VCaP (cell line): ENCODE results near the gene ATP1A3.
A peak's percentile ranks its signal among the peaks of the same experiment; 100 is the strongest.
"Not testable (repeated sequence)": the region's sequence is repeated elsewhere in the genome, so short reads cannot be mapped to it uniquely, and the experiment has no call there.

Experiments
- H3K27ac ChIP-seq: fragments of 450-650 bp; 2 replicates; pipeline ENCODE4 v1.5.1; 2017
- TF ChIP-seq, protein P1 (sequence below): fragments of 450-650 bp; conservative IDR thresholded peaks from 2 replicates; pipeline ENCODE4 v1.5.1; 2017; ENCODE audit warnings: mild to moderate bottlenecking, moderate library complexity

The ATP1A3 gene

DNA sequence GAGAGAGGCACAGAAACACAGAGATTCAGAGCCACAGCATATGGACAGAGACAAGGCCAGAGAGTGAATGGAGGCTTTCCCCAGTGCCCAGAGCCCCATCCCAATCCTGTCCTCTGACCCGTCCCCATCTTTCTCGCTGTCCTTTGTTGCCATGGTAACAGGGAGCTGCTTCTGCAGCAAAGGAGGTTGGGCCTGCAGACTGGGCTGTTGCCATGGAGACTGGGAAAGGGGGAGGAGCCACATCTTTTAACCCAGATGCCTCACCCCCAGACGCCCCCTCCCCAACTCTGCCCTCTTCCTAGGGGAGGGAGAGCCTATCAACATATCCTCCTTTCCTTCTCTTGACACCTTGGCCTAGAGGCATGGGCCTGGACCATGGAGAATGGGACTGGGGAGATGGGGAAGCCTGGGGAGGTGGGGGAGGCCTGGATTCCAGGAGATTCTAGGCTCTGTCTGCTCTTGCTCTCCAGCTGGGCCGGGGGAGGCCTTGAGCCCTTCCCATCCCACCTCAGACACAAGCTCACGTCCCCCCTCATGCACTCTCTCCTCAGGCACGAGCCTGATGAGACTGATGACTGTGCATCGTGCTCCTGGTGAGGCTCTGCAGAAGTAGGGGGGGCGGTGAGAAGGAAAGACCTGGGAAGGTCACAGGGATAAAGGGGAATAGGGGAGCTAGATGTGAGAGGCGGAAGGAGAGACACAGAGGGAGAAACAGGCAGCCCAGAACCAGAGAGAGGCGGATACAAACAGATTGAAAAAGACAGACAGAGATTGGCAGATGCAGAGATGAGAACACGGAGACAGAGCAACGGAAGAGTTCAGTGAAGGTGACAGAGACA lies 2.1 kb upstream of the ATP1A3 start:
- TF ChIP-seq, protein P1, sequence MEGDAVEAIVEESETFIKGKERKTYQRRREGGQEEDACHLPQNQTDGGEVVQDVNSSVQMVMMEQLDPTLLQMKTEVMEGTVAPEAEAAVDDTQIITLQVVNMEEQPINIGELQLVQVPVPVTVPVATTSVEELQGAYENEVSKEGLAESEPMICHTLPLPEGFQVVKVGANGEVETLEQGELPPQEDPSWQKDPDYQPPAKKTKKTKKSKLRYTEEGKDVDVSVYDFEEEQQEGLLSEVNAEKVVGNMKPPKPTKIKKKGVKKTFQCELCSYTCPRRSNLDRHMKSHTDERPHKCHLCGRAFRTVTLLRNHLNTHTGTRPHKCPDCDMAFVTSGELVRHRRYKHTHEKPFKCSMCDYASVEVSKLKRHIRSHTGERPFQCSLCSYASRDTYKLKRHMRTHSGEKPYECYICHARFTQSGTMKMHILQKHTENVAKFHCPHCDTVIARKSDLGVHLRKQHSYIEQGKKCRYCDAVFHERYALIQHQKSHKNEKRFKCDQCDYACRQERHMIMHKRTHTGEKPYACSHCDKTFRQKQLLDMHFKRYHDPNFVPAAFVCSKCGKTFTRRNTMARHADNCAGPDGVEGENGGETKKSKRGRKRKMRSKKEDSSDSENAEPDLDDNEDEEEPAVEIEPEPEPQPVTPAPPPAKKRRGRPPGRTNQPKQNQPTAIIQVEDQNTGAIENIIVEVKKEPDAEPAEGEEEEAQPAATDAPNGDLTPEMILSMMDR: no peak
- no peak overlapping the region for H3K27ac ChIP-seq

DNA sequence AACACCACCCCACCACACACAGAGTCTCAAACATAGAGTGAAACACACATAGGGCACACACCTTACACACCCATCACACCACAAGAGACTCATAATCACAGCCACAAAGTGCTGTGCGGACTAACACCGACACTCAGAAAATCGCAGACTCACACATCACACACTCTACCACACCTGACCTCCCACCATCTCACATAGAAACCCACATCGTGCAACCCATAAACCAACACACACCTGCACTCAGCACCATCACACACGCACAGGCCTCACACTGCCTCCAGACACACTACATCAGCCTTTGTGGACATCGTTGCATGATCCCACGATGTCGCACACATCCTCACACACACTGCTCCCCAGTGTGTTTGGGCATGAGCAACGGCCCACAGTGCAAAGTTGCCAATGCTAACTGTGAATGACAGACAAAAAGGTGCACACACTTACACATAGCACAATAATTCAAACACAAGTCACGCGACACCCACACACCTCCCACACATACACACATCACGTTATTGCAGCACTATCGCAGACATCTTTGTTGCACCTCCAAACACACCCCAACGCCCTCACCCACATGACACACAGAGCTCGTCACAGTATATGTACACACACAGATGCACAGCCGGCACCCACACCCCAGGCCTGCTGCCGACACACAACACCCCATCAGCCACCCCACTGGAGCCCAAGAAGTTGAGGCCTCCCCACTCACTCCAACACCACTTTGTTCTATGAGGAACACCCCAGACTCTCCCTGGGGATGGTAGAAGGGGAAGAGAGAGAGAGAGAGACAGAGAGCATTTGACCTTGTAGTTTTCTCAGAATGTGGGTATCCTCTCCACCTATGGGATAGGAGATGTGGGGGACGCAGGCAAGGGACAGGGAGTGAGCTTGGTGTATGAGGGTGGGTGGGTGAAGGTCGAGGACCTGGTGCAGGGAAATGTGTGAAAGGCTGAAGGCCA lies 1.2 kb upstream of the ATP1A3 start:
- TF ChIP-seq, protein P1: no peak
- no peak overlapping the region; the same call in 1 of the 2 replicates for H3K27ac ChIP-seq

DNA sequence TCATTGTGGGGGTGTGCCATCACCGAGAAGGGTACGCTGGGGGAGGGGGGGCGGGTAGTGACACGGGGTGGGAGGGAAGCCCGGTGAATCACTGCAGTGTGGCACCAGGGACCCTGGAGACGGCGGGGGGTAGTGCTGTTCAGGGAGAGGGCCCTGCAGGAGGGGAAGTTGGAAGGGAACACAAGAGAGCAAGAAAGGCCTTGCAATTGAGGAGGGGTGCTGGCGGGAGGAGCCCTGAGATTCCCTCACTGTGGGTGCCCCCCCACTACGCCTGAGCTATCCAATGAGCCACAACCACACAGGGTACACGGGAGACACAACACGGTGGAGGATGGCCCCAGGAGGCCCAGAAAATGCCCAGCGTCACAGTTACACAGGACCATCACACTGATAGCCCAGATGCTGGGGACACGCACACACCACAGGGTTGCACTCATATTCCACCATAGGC lies 516 bp upstream of the ATP1A3 start:
- H3K27ac ChIP-seq: peak overlapping the region; percentile 74; the same call in 1 of the 2 replicates
- TF ChIP-seq, protein P1: no peak

DNA sequence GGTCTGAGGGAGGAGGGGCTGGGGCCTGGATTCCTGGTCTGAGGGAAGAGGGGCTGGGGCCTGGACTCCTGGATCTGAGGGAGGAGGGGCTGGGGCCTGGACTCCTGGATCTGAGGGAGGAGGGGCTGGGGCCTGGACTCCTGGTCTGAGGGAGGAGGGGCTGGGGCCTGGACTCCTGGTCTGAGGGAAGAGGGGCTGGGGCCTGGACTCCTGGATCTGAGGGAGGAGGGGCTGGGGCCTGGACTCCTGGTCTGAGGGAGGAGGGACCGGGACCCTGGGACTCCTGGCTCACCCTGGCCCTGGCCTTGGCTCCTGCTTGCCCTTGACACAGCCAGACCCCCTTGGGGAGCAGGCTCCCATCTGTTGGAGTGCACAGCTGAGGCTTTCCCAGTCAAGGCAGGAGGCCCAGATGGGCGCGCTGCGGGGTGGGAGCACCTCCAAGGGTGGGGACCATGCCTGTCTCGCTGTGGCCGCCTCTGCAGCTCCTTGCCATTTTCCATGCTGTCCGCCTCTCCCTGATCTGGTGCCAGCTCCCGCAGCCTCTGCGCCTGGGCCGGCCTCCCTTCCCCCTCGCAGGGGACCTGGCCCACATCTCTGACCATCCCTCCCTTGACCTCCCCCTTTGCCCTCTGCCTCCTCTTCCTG lies 2.0 kb downstream of the ATP1A3 start:
- H3K27ac ChIP-seq: not testable (repeated sequence)

DNA sequence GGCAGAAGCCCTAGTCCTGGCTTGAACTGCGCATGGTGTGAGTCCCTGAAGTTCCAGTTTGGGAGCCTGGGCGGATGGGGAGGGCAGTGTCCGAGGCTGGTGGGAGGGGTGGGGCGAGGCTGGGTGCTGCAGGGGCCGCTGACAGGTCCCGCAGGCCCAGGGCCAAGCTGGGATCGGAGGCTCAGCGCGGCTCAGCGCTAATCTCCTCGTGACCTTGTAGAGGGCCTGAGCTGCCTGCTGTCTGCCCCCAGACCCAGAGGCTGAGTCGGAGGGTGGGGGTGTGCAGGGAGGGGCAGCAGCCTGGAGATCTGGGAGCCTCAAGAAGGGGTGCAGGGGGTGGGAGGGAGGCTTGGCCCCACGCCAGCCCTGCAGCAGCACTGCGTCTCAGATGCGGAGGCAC lies 3.0 kb downstream of the ATP1A3 start:
- no peak overlapping the region for H3K27ac ChIP-seq
- TF ChIP-seq, protein P1: no peak

DNA sequence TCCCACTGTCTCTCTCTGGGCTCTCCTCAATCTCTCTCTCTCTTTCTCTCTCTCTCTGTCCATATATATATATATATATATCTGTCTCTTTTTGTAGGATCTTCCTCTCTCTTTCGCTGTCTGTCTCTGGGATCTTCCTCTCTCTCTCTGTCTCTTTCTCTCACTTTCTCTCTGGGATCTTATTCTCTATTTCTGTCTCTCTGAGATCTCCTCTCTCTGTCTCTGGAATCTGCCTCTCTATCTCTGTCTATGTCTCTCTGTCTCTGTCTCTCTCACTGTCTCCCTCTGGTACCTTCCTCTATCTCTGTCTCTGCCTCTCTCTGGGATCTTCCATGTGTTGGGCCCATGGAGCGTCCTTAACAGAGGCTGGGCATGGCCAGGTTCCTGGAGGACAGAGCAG lies 3.4 kb downstream of the ATP1A3 start:
- TF ChIP-seq, protein P1: no peak

DNA sequence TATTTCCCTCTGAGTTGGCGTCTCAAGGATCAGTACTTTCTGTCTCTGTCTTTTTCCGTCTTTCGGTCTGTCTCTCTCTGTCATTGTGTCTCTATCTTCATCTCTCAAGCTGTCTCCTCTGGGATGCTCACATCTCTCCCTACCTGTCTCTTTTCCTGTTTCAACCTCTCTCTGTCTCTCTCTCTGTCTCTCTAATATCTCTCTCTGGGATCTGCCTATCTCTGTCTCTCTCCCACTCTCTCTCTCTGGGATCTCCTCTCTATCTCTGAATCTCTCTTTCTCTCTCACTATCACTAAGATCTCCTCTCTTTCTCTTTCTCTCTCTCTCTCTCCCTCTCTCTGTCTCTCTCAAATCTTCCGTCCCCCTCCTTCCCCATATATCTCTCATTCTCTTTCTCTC lies 4.0 kb downstream of the ATP1A3 start:
- TF ChIP-seq, protein P1: no peak
- no peak overlapping the region for H3K27ac ChIP-seq

More for the DNA sequence above, 3.4 kb downstream of the ATP1A3 start:
- no peak overlapping the region for H3K27ac ChIP-seq
